GM04504 (cell line): ENCODE measurements around the gene TMED7.
A peak's percentile ranks its signal among the peaks of the same experiment; 100 is the strongest.

Experiments
- DNase-seq: peaks from one replicate; pipeline ENCODE4 v3.0.0-alpha.2; 2012; ENCODE audit warnings: low read depth

TMED7 gene

DNA sequence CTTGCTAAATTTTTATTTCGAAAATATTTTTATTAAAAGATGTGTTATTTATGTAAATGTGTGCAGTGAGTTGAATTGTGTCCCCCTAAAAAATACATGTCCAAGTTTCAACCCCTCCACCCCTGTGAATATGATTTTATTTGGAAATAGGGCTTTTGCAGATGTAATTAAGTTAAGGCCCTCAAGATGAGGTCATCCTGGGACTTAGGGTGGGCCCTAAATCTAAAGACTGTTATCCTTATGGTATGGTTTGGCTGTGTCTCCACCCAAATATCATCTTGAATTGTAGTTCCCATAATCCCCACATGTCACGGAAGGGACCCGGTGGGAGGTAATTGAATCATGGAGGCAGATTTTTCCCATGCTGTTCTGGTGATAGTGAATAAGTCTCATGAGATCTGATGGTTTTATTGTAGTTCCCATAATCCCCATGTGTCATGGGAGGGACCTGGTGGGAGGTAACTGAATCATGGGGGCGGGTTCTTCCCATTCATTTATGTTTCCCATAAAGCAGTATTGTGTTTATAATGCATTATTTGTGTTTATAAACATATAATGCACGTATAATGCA, 1.5 kb upstream of the TMED7 start:
- no peak for DNase-seq

DNA sequence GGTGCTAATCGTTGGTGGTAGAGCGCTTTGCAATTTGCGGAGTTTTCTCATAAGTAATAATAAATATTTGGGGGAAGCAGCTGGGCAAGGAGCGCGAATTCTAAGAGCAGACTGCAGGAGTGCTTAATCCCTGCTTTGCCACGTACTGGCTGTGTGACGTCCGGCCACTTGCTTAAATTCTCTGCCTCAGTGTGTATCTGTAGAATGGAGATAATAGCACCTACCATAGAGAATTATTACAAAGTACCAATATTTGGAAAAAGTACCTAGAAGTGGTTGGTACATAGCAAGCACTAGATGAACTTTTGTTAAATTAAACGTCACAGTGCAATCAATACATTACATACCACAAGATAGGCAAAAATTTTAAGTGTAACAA, 598 bp upstream of the TMED7 start:
- no peak for DNase-seq

DNA sequence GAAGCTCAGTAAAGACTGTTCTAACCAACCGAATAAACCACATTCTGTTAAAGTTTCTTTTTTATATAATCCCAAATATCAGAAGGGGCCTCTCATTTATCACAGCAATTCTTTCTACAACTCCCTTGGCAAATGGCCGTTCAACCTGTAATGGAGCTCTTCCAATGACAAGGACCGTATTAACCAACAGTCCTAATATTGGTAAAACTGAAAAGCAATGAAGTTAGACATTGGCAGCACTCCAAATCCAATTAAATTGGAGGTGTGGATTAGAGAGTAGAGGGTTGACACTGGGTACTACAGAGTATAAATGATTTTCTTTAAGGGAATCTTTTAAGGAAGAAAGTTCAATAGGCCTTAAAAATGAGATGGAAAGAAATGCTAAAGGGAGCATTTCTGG, 842 bp downstream of the TMED7 start:
- DNase-seq, result no peak

DNA sequence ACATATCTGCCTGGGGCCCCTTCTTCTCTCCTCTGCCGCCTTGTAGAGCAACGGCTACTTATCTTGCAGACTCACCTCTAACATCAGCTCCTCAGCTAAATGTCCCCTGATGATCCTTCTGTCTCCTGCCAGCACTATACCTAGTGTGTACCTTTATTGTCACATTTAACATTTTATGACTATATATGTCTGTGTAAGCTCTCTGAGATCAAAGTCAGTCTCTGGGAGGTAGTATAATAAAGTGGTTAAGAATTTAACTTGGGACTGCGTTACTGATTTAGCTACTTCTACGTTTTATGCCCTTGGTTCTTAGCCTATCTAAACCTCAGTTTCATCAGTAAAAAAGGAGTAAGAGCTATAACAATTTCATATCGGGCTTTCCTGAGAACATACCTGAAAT, 2.2 kb downstream of the TMED7 start:
- no peak for DNase-seq

DNA sequence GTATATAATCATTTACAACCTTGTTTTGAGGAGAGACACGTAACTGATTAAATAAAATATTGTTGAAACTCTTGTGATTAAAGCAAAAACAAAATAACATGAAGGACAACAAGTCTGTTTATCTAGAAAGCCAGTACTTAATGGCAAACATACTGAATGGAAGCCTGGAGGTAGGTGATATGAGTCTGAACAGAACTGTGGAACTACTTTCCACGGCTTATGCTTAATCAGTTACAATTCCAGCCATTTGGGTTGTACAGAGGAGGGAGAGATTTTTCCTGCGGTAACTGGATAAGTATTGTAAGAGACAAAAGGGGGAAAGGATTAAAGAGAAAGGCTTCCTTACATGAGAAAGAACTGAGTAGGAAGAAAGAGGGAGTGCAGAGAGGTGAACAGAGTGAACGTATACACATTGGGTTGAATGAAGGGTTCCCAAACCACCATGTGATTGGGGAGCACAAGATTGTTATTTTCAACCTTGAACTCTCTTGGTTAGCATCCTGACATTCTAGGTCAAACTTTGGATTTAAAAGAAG, 4.4 kb downstream of the TMED7 start:
- DNase-seq, result no peak

DNA sequence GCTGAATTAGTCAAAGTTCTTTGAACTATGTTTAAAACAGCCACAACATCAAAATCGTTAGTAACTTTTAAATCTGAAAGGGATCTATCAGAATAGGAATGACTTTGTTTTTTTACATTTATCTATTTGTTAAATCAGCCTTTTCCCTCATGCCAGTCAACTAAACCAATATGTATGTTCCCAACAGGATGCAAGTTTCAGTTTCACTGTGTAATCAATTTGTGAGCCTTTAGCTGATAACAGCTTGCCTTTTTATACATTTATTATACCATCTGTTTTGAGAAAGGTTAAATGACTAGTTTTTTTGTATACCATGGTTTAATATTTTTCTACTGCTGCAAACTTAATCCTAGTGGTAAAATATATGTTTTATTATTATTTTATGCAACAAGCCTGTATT, 8.9 kb downstream of the TMED7 start:
- DNase-seq, result no peak

DNA sequence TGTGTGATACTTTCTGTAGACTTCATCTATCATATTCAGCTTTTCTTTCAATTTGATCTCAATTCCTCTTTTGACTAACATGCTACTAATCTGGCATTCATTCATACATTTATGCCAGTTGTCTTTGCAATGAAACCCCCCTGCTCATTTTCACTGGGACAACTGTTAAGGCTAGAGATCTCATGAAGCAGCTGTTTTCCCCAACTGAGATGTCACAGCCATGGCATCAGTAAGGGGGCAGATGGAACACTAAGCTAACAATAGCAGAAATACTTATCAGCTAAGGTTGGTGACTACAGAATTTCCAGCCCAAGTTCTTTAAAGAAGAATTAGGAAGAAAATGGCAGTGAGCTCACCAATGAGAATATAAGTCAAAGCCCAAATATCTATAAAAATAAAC, 9.4 kb downstream of the TMED7 start:
- DNase-seq, result no peak

DNA sequence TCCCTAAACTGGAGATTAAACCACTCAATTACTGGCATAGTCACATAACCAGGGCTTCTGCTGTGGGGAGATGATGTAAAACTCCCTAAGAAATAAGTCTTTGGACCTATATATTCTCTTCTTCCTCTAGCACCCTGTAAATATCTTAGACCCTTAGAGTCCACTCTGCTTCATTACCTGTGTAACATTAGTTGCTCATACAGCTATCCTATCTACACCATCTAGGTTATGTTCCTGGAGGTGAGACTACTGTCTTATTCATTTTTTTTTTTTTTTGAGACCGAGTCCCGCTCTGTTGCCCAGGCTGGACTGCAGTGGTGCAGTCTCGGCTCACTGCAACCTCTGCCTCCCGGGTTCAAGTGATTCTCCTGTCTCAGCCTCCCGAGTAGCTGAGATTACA, 14.0 kb downstream of the TMED7 start:
- DNase-seq, result no peak

DNA sequence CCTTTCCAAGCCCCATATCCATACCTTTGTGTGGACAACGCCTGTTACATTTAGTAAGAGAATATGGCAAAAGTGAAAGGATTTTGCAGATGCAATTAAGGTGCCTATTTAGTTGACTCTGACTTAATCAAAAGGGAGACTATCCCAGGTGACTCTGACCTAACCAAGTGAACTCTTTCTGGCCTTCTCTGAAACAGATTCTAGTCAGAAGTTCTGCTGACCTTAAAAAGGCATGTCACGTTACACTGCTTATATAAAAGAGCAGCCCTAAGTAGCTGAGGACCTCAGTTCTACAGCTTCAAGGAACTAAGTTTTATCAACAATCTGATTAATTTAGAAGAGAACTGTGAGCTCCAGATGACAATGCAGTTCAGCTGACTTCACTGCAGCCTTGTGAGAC, 17.9 kb downstream of the TMED7 start:
- no peak for DNase-seq

DNA sequence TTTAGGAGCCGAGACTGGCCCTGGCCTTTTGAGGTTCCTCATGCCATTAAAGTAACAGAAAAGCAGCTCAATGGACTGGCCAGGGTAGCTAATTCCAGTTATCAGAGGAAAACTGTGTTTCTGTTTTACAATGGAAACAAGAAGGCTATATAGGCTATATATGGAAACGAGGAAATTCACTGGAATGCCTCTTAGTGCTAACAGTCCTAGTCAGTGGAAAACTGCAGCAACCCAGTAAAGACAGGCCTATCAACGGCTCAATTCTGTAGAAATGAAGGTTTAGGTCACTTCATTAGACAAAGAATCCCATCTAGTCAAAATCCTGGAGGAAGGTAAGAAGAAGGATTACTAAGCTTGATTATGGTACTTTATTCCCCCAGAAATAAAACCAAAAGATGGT, 20.4 kb downstream of the TMED7 start:
- DNase-seq, result no peak

DNA sequence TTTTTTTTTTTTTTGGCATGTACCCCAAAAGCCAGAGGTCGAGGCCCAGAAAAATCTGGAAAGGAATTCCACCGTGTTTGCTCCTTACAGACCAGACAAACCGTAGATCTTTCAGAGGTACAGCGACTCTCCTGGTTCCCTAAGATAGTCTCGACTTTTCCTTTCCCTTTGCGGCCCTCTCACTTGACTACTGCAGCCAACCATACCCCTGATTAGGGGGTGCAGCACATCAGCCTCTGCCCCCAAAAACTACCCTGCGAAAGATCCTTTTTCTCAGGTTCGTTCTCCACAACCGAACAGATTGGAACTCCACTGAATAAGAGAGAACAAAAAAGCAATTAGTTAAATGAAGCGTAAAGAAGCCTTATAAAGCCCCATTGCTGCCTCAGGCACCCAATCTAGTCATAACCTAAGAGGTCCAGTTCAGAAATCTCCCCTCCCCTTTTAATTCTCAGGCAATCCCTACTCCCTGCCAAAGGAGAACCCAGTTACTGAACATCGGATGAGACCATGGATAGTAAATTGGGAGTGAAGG, 23.2 kb downstream of the TMED7 start:
- DNase-seq, result no peak

DNA sequence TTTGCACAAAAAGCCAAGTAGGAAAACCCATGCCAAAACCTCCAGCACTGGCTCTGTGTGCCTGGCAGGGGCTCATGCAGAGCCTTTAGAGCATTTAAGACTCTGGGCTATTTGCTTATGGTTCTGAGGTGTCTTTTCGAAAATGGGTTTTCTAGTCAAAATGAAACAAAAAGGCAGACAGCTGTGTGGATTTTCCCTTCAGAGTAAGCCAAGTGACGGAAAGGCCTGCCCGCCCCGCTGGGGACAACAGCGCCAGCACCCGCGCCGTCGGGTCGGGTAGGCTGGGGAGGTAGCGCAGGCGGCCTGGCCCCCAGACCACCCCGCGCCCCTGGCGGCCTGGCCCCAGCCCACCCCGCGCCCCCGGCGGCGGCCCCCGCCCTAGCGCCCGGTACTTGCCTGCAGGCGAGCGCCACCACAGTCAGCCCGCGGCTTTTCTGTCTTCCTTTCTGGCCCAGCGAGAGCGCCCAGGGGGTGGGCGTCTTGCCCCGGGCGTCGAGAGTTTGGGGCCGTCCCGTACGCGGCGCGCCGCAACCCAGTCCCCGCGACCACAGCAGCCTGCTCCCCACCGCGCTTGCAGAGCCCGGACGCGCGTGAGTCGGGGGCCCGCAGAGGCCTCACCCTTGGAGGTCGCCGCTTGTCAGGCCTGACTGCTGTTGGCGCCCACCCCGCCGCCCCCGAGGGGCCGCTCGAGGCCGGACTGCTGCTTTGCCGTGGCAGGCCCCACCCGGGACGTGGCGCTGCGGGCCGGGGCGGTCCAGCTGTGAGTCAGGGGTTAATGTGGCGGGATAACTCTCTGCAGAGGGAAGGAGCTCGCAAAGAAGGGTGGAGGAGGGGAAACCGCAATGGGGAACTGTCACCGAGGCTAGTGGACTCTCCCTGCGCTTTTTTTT, 23.9 kb downstream of the TMED7 start, which contains the start of gene TICAM2:
Gene TICAM2 (minus strand): TSS at position 779 of the 890 bp plus-strand sequence. CDS start 21,223 bp downstream, outside the sequence.
- peak; percentile 60 for DNase-seq

DNA sequence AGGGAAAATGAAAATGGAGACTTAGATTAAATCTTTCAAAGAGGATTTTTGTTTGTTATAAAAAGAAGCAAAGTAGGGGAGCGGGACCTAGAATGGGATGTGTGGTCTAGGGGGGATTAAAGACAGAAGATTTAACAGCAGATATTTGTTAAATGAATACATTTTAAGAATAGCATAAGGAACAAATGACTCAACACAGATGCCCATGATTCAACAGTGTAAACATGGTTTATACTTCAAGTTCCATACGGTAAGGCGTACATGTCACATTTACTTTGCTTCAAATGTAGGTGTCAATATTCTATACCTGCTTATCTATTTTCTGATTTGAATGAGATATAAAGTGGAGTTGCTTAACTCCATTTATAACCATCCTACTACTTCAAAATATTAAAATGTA, 25.1 kb downstream of the TMED7 start:
- DNase-seq, result no peak

DNA sequence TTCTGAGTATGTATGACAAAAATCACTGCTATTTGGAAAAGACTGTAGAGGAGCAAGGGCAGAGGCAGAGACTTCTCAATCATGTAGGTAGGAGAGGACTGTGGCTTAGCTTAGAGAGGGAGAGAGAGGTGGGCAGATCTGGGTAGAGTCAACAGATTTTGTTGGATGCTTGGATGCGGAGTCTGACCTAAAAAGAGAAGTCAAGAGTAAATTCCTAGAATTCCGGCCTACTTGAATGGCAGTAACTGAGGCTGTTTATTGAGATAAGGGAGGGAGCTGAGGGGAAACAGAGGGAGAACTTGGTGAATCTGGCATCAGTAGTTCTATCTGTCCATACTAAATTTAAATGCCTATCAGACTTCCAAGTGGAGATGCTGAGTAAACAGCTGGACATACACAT, 25.9 kb downstream of the TMED7 start:
- DNase-seq, result no peak

DNA sequence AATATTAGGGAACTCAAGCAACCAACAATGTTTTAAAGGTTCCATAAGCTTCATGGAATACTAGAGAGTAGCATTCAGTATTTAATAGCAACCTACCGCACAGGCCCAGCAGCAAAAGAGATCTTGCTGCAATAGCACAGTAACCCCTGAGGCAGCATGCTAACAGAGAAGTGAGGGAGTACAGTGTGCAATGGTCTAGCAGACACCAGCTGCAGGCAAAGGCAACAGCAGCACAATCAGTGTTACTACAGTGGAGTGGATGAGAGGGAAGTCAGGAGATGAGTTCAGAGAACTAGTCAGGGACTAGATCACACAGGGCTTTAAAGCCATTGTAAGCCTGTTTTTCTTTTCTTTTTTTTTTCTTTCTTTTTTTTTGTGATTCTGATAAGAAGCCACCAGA, 26.3 kb downstream of the TMED7 start:
- DNase-seq, result no peak

DNA sequence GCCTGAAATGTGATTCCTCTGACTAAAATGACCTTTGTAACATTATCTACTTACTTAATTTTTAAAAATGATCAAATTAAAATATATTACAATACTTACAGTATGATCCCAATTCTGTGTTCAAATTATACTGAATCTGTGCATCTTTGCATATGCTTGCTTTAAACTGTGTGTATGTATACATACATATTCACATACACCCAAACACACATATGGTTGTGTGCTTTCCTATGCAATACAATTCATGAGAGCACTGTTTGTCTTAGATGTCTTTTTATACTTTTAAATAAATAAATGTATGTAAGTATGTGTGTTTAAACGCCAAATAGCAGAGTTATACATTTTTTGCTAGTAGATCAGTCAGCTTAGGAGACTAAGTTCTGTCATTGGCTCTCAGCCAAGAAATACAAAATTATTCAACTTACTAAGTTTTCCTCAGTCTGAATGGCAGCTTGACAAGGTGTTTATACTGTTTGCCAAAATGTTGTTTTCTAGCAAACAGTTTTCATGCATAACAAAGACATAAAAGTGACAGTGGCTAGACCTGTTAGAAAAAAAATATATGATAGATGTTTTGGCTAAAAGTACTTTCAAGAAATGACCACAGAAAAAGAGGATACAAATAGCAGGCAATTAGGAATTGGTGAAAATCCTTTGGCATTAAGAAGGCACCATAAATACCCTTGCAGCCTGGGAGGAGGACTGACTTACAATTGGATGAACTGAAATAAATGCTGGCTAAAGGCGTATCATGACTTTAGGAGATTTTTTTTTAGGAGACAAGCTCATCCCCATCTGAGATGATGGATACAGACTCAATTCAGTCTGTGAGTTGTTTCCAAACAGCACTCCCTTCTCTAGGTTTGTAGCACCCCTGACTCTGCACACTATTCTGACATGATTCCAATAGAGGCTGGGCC, 31.4 kb downstream of the TMED7 start:
- no peak for DNase-seq

DNA sequence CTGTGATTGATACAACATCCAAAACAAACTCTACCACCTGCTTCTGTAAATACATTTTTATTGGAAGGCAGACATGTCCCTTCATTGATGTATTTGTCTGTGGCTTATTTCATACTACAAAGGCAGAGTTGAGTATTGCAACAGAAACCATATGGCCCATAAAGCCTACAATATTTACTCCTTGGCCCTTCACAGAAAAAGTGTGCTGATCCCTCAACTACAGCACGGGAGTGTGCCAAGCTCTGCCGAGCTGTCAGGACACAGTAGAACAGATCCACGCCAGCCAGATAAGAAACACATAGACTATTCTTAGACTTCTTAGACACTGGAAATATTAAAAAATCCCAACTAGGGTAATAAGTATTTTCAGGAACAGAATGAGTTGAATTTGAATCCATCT, 36.8 kb downstream of the TMED7 start:
- DNase-seq, result no peak

DNA sequence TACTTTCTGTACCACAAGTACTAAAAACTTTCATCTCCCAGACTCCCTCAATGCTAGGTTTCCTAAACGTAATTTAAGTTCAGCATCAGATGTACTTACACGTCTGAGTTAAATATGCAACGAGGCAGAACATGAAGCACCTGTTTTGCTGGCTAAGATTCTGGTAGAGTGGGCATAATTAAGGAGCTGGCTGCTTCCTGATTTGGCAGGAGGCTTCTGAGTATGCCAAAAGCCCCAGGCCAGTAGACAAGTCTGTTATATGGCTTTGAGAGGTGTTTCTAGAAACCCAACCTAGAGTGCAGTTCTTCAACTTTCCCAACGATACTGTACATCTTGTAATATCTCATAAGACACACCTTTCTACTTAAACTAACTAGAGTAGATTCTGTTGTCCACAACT, 37.2 kb downstream of the TMED7 start:
- DNase-seq, result no peak

DNA sequence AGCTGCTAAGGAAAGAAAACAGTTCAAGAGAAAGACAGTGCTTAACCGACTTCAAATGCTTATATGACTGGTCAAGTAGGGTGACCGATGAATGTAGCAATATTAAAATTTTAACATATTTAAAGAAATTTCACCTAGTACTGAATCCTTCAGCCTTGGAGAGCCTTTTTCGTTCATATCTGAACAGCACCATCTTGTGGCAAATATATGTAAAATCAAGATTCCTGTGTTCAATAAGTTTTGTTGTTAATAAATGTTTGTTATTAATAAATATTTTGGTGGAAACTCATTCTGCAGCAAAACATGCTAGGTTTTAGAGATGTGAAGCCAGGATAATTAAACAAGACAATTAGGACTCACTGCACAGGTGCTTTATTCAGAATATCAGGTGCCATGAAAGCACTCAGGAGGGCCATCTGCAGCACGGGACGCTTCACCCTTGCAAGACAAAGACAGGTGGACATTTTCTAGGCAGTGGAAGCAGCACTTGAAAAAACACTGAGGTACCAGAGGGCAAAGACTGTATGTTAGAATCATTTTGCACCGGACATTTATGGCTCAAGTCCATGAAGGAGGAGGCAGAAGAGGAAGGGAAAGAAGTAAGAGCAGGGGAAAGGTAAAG, 39.2 kb downstream of the TMED7 start:
- DNase-seq, result no peak

DNA sequence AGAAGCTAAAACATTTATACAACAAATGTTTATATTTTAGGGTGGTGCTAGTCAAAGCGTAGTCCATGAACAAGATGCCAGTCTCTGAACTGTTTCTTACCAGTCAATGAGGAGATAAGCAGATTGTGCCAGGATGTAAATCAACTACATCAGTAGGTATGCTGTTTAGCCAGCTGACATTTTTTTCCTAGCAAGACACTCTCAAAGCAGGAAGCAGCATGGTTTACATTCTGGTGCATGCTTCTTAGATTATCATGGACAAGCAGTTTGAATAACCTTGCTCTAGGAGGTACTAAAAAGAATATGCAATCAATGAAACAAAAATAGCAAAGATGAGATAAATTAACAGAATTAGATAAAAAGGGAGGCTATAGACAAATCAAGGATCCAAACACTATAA, 40.6 kb downstream of the TMED7 start:
- DNase-seq, result no peak

DNA sequence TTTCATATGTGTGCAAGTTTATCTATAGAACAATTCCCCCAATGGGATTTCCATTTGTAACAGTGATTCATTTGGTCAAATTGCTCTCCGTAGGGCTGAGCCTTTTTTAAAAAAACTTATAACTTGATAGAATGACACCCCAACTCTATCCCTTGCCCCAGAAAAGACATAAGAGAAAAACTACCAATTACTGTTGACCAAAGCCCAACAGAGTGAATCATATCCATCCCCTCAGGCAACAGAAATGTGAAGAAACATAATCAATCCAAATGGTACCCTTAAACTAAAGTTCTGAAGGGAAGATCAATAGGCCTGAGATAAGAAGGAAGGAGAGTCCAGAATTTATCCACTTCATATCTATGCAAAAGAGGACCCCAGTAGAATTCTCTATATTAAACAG, 41.3 kb downstream of the TMED7 start:
- no peak for DNase-seq

DNA sequence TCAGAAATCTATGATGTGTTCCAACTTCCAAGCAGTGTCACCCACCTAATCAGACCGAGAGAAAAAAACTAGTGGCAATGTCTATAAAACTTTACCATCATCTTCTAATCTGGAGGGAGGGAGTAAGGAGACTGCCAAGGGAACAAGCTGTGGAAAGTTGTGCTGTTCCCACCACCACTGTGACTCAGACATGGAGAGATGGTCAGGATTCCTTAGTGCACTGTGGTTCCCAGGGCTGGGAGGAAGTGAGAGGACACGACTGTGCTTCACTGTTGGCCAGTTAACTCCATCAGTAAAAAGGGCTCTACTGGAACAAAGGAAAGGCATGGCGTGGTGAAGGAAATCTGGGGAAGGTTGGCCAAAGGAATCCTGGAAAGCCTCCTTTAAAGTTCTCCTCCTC, 42.4 kb downstream of the TMED7 start:
- peak; percentile 86 for DNase-seq
